D341Med (cell line): ENCODE results near the gene UVRAG.

Experiments
- DNase-seq: peaks from one replicate; pipeline ENCODE4 v3.0.0; 2012; ENCODE audit warnings: low spot score

Gene UVRAG

GRCh38 chr11:76172583-76172982, 357.6 kb downstream of the UVRAG start:
- no peak for DNase-seq

DNA sequence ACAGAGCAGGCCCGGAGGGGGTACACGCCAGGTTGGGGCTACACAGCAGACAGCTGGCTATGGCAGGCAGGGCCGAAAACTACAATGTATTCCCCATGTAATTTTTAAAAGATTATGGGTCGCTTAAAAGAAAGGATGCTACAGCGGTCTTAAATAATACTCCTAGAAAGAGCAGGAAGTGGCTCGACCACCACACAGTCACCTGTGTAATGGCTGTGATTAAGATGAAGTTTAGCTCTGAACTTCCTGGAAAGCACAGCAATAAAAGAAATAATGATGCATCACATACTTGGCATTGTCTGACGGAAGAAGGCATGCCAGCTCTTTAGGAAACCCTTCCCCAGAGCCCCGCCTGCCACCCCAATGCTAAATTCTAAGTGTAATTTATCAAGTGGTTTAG, 358.7 kb downstream of the UVRAG start:
- DNase-seq, result no peak

- DNase-seq, result no peak
These were observed 359.3 kb downstream of the UVRAG start for GRCh38 chr11:76174330-76174729.

GRCh38 chr11:76175783-76176182, 360.8 kb downstream of the UVRAG start:
- no peak for DNase-seq

DNA sequence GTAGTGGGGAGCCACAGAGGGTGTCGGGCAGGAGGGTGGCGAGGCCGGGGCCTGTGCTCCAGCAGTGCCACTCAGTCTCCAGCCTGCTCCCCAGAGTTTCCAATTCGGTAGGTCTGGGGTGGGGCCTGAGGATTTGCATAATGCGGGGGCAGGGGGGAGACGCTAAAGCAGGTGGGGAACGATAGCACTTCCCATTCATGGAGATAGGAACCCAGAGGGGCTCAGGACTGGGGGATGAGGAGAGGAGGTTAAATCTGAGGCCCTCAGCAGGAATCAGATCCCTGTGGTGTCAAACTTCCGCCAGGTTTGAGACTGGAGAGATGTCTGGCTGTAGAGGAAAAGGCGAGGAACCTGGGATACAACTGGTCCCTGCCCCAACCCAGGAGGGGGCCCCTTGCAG, 361.5 kb downstream of the UVRAG start:
- DNase-seq, result no peak

DNA sequence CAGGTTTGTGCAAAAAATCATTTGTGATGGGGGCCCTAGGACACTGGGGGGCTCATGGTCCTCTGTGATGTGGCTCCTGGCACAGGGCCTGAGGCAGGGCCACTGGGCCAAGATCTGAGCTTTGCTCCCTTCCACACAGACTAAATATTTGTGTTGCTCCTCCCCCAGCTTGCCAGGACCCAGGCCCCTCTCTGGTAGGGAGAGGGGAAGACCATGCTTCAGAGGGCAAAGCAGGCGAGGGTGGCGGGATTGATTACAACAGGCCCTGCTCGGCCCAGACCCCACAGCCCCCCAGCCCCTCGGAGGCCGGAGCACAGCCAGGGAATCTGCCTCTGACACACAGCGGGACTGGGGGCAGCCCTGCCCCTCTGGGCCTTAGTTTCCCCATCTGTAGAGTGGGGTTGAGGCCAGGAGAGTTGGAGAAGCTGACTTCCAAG, 362.3 kb downstream of the UVRAG start:
- DNase-seq, result no peak

DNA sequence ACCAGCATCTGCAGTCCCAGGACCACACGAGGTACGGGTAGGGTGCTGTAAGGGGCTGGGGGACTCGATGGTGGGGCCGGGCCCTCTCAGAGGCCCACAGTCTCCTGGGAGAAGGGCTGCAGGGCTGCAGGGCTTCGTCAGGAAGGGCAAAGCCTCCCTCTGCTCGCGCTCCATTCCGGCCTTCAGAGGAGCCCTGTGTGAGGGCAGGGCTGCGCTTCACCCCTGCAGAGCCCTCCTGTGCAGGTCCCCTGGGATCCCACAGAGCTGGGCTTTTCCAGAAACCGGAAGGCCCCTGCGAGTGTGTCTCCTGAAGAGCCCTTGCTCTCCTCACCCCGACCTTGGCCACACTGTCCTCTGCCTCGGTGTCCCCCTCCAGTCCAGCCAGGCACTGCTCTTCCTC, 364.1 kb downstream of the UVRAG start:
- DNase-seq, result no peak

DNA sequence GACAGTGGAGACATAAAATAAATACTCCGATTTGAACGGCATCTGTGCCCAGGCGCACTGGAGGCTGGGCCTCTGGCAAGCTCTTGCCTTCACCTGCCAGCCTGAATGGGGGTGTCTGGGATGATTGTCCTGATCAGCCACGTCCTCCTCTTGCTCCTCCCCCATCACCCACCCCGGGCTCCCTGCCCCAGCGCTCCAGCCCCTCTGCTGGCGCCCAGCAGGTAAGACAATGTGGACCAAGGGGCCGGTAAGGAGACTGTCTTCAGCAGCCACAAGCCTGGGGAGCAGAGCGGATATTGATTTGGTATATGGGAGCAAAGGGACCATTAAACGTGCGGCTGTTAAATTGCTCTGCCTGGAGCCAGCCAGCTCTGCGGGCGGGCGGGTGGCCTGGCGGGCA, 366.4 kb downstream of the UVRAG start:
- DNase-seq, result no peak

GRCh38 chr11:76184551-76184993, 369.6 kb downstream of the UVRAG start:
- DNase-seq, result no peak

DNA sequence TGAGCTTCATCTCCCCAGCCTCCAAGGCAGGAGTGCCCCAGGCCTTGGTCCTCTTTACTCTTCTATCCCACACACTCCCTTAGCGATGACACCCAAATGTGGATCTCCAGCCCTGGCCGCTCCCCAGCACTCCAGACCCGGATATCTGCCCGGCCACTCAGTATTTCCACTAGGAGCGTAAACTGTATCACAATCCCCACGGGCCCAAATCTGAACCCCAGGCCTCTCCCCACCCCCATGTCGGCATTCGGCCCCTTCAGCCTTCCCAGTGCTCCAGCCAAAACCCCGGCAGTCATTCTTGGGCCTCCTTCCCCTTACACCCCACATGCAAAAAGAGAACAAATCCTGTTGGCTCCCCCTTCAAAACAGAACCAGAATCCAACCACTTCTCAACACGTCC, 370.5 kb downstream of the UVRAG start:
- DNase-seq, result no peak

- DNase-seq, result no peak
These were observed 371.0 kb downstream of the UVRAG start for GRCh38 chr11:76185931-76186401.

GRCh38 chr11:76186776-76187279, 371.8 kb downstream of the UVRAG start:
- no peak for DNase-seq

DNA sequence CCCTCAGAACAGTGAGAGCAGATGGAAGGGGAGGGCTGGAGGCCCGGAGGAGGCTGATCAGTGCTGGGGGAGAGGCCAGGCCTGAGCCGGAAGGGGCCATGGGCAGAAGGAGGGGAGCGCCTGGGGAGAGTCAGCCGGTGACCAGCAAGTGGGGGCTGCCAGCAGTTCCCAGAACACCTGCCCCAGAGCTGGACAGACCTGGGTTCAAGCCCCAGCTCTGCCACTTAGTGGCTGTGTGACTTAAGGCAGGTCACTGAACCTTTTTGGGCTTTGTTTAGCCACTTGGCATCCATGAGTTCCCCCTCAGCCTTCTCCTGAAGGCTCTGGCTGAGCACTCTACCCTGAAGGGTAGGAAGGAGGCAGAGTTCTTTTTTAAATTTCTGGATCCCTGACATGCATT, 373.9 kb downstream of the UVRAG start:
- no peak for DNase-seq

- no peak for DNase-seq
These were observed 374.7 kb downstream of the UVRAG start for GRCh38 chr11:76189682-76190081.

DNA sequence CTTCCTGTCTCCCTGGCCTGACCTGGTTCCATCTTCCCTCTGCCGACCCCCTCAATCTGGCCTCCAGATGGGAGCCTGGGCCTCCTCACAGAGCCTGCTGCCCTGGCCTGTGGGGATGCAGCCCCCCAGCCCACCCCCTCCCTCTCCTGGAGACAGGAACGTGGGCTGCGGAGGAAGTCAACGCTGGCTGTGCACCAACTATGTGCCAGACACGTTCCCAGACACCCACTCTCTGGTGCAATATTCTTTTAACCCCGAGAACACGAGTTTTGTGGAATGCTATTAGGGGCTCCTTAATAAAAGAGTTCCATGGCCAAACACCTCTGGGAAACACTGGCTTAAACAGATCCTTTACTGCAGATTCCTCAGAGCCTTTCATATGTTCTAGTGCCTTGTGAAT, 375.4 kb downstream of the UVRAG start:
- no peak for DNase-seq
